GM19239 (cell line): Measurements from ENCODE around the gene GPX4.
A peak's percentile ranks its signal among the peaks of the same experiment; 100 is the strongest.

Experiments
- DNase-seq: peaks from one replicate; pipeline ENCODE4 v3.0.0; 2011; ENCODE audit warnings: low spot score; ENCODE audit not compliant: insufficient read length
- FAIRE-seq: peaks from 2 replicates; lab custom pipeline; 2011; peaks lifted over from hg19 to GRCh38; lab: Jason Lieb, UNC

GPX4 gene

GRCh38 chr19:1067341-1067957 is 36.3 kb upstream of the GPX4 start:
- no peak for FAIRE-seq

GRCh38 chr19:1068009-1069001 is 35.5 kb upstream of the GPX4 start:
- DNase-seq (peak; percentile 59), FAIRE-seq (peak; percentile 92)

More at GRCh38 chr19:1067341-1067957, 36.3 kb upstream of the GPX4 start:
- DNase-seq: no peak

- DNase-seq (peak; percentile 88), FAIRE-seq (peak; percentile 91)
These were observed 34.6 kb upstream of the GPX4 start for GRCh38 chr19:1069009-1069779.

- FAIRE-seq (no peak), DNase-seq (no peak)
These were observed 33.2 kb upstream of the GPX4 start for GRCh38 chr19:1070576-1070930.

GRCh38 chr19:1070931-1071791 is 32.6 kb upstream of the GPX4 start:
- no peak for FAIRE-seq
- DNase-seq: no peak

GRCh38 chr19:1072371-1073015 is 31.3 kb upstream of the GPX4 start:
- DNase-seq (no peak), FAIRE-seq (no peak)

- DNase-seq (no peak), FAIRE-seq (no peak)
These were observed 30.5 kb upstream of the GPX4 start for GRCh38 chr19:1073063-1073955.

- no peak for DNase-seq
- FAIRE-seq: no peak
These were observed 29.8 kb upstream of the GPX4 start for GRCh38 chr19:1073956-1074517.

- FAIRE-seq (peak; percentile 62), DNase-seq (peak; percentile 96)
These were observed 29.1 kb upstream of the GPX4 start for GRCh38 chr19:1074544-1075283.

- FAIRE-seq: no peak
- no peak for DNase-seq
These were observed 27.8 kb upstream of the GPX4 start for GRCh38 chr19:1076046-1076386.

GRCh38 chr19:1076951-1077350 is 26.8 kb upstream of the GPX4 start:
- FAIRE-seq (peak; percentile 99), DNase-seq (peak; percentile 100)

GRCh38 chr19:1079566-1080111 is 24.2 kb upstream of the GPX4 start:
- FAIRE-seq: no peak
- DNase-seq: no peak

- FAIRE-seq (no peak), DNase-seq (no peak)
These were observed 23.2 kb upstream of the GPX4 start for GRCh38 chr19:1080360-1081161.

- DNase-seq (no peak), FAIRE-seq (no peak)
These were observed 22.3 kb upstream of the GPX4 start for GRCh38 chr19:1081301-1082164.

GRCh38 chr19:1082165-1082927 is 21.4 kb upstream of the GPX4 start:
- FAIRE-seq (no peak), DNase-seq (no peak)
